Stimulated activated naive CD8-positive, alpha-beta T cell treated with anti-CD3 and anti-CD28 coated beads, Interleukin-15, amount 100 ng/mL, for 72 hours (primary cell): ENCODE results near the gene TRIP13.
"Not testable (repeated sequence)": the region's sequence is repeated elsewhere in the genome, so short reads cannot be mapped to it uniquely, and the experiment has no call there.

Source experiments
- ATAC-seq: fragments of 150-1000 bp; cut with Tn5 transposase; 2 replicates; pipeline ENCODE4 v1.10.0; 2021; ENCODE audit warnings: mild to moderate bottlenecking, moderate library complexity
- DNase-seq, 2 donors: peaks; one replicate each; pipeline ENCODE4 v3.0.0; 2021 to 2022
- H3K27ac Mint-ChIP-seq, 2 donors: one replicate each; pipeline ENCODE4 v1.8.0; 2022; ENCODE audit warnings: mild to moderate bottlenecking in 2 of 2, mixed read lengths in 2 of 2, moderate library complexity in 2 of 2
- H3K27me3 Mint-ChIP-seq: one replicate; pipeline ENCODE4 v1.8.0; 2022; ENCODE audit warnings: mixed read lengths
- H3K4me1 Mint-ChIP-seq: one replicate; pipeline ENCODE4 v1.8.0; 2022; ENCODE audit warnings: mild to moderate bottlenecking, mixed read lengths
- H3K4me3 Mint-ChIP-seq, 2 donors: one replicate each; pipeline ENCODE4 v1.8.0; 2022; ENCODE audit warnings: mild to moderate bottlenecking in 2 of 2, mixed read lengths in 2 of 2, moderate library complexity in 1 of 2
- H3K9me3 Mint-ChIP-seq, 2 donors: one replicate each; pipeline ENCODE4 v1.8.0; 2022; ENCODE audit warnings: mixed read lengths in 2 of 2

TRIP13 gene

DNA sequence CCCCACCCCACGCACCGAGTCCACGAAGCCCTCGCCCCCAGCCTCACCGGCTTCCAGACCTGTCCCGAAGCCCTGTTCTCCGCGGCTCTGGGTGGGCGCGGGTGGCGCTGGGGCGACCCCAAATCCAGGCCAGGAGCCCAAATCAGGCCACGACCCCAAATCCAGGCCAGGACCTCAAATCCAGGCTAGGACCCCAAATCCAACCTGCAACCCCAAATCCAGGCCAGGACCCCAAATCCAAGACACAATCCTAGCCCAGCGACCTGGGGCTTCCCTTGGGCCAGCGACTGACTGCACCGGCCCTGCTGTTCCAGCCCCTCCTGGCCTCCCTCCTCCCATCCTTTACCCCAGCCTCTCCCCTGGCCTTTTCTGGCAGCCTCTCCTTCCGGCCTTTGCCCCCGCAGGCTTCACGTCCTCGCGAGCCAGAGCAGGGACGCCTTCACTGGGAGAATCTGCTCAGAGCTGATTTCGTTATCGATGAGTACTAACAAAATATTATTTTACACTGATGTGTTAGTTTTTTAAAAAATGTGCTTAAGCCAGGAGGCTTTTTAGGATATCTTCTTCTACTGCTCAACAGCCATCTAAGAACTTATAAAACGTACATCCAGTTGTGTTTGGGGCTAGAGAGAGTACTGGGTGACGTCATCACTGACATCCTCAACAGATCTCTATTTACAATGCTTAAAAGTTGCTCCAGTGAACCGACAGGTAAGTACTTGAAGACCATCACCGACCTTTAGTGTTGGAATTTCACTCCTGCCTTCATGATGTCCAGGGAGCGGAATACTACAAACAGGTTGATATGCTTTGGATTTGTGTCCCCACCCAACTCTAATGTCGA lies 34.7 kb downstream of the TRIP13 start:
- DNase-seq = no peak
- H3K9me3 Mint-ChIP-seq = no peaks in the 10 kb centered on the region
- H3K27me3 Mint-ChIP-seq = peaks cover 69% of the 10 kb centered on the region
- peak overlapping the region; percentile 20 to 49 for H3K4me3 Mint-ChIP-seq
- peaks cover 31% of the 10 kb centered on the region for H3K4me1 Mint-ChIP-seq
- no peak overlapping the region for H3K27ac Mint-ChIP-seq
- ATAC-seq = no peak

GRCh38 chr5:929182-929581 lies 36.5 kb downstream of the TRIP13 start:
- DNase-seq, H3K27ac Mint-ChIP-seq, H3K4me3 Mint-ChIP-seq, ATAC-seq, H3K9me3 Mint-ChIP-seq: not testable (repeated sequence)
- Mint-ChIP-seq H3K27me3 (peaks cover 64% of the 10 kb centered on the region), H3K4me1 (peaks cover 41% of the 10 kb centered on the region)

GRCh38 chr5:929596-929995 lies 36.9 kb downstream of the TRIP13 start:
- Mint-ChIP-seq H3K9me3 (no peaks in the 10 kb centered on the region), H3K27ac (no peak overlapping the region), H3K27me3 (peaks cover 60% of the 10 kb centered on the region), H3K4me1 (peaks cover 39% of the 10 kb centered on the region), H3K4me3 (no peak overlapping the region)
- ATAC-seq = no peak
- DNase-seq = no peak

DNA sequence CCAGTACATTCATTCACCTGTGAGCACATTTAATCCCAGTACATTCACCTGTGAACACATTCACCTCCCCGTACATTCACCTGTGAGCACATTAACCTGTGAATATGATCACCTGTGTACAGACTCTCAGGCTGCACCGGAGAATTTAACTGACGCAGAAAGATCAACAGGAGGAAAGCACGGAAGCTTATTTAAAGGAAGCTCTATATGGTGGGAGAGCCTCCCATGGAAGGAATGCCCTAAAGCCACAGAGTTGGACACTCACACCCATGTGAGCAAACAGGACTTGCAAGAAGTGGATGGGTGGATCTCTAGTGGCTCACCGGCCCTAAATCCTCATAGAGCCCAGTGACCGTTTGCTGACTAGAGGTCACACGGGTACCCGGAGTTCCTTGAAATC lies 38.2 kb downstream of the TRIP13 start:
- ATAC-seq (no peak), DNase-seq (no peak)
- H3K27ac Mint-ChIP-seq = no peak overlapping the region
- peaks cover 45% of the 10 kb centered on the region for H3K4me1 Mint-ChIP-seq
- peaks cover 0 to 4% of the 10 kb centered on the region in 2 donors for H3K9me3 Mint-ChIP-seq
- H3K27me3 Mint-ChIP-seq = peaks cover 47% of the 10 kb centered on the region
- no peak overlapping the region for H3K4me3 Mint-ChIP-seq

DNA sequence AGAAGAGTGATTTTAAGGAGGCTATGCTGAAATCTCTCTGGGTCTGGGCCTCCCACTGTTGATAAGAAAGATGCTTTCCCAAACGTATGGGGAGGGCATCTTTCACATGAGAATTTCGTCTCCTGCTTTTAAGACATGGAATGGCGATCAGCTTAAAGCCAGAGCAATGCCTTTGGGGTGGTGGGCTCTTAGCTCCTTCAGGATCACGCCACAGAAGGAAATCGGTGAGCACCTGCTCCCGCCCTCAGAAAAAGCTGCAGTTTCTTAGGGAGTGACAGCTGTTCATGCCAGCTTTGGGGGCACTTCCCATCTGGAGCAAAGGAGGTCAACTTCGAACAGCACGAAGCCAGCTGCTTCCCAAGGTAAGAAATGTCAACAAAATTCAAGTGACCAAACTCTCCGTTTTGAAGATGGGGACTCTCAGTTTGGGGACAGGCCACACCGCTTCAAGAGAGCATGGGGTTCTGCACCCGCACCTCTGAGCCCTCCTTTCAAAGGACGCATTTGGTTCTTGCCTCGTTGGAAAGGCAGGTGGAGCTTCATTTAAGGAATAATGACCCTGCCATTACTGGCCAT lies 39.0 kb downstream of the TRIP13 start:
- Mint-ChIP-seq H3K27ac (no peak overlapping the region), H3K9me3 (peaks cover 0 to 4% of the 10 kb centered on the region in 2 donors), H3K4me3 (no peak overlapping the region), H3K4me1 (peaks cover 43% of the 10 kb centered on the region), H3K27me3 (peaks cover 39% of the 10 kb centered on the region)
- no peak for ATAC-seq
- peak in 1 of 2 donors; percentile 0 for DNase-seq

GRCh38 chr5:932151-932627 lies 39.5 kb downstream of the TRIP13 start:
- ATAC-seq (no peak), DNase-seq (peak in 1 of 2 donors; percentile 9)
- peaks cover 34% of the 10 kb centered on the region for H3K27me3 Mint-ChIP-seq
- H3K9me3 Mint-ChIP-seq = peaks cover 0 to 4% of the 10 kb centered on the region in 2 donors
- no peak overlapping the region for H3K27ac Mint-ChIP-seq
- peaks cover 38% of the 10 kb centered on the region for H3K4me1 Mint-ChIP-seq
- H3K4me3 Mint-ChIP-seq = no peak overlapping the region

- Mint-ChIP-seq H3K4me3 (no peak overlapping the region), H3K27ac (no peak overlapping the region), H3K27me3 (peaks cover 28% of the 10 kb centered on the region), H3K9me3 (peaks cover 0 to 4% of the 10 kb centered on the region in 2 donors), H3K4me1 (peaks cover 33% of the 10 kb centered on the region)
- ATAC-seq = peak; percentile 52
- peak in 1 of 2 donors; percentile 8 for DNase-seq
Measured at GRCh38 chr5:932628-933250, 40.1 kb downstream of the TRIP13 start.

GRCh38 chr5:933251-933861 lies 40.7 kb downstream of the TRIP13 start:
- H3K27me3 Mint-ChIP-seq = peaks cover 22% of the 10 kb centered on the region
- ATAC-seq (peak; percentile 24), DNase-seq (peak in 1 of 2 donors; percentile 6)
- H3K4me3 Mint-ChIP-seq = no peak overlapping the region
- no peak overlapping the region for H3K27ac Mint-ChIP-seq
- peaks cover 33% of the 10 kb centered on the region for H3K4me1 Mint-ChIP-seq
- H3K9me3 Mint-ChIP-seq = peaks cover 0 to 4% of the 10 kb centered on the region in 2 donors

DNA sequence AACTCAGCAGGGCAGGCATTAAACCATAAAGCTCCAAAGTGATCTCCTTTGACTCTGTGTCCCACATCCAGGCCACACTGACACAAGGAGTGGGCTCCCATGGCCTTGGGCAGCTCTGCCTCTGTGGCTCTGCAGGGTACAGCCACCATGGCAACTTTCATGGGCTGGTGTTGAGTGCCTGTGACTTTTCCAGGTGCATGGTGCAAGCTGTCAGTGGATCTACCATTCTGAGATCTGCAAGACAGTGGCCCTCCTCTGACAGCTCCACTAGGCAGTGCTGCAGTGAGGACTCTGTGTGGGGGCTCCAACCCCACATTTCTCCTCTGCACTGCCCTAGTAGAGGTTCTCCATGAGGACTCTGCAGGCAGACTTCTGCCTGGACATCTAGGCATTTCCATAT lies 41.3 kb downstream of the TRIP13 start:
- H3K4me3 Mint-ChIP-seq, H3K27ac Mint-ChIP-seq, H3K9me3 Mint-ChIP-seq, ATAC-seq: not testable (repeated sequence)
- peaks cover 33% of the 10 kb centered on the region for H3K4me1 Mint-ChIP-seq
- peak in 1 of 2 donors; percentile 3 for DNase-seq
- H3K27me3 Mint-ChIP-seq = peaks cover 16% of the 10 kb centered on the region

DNA sequence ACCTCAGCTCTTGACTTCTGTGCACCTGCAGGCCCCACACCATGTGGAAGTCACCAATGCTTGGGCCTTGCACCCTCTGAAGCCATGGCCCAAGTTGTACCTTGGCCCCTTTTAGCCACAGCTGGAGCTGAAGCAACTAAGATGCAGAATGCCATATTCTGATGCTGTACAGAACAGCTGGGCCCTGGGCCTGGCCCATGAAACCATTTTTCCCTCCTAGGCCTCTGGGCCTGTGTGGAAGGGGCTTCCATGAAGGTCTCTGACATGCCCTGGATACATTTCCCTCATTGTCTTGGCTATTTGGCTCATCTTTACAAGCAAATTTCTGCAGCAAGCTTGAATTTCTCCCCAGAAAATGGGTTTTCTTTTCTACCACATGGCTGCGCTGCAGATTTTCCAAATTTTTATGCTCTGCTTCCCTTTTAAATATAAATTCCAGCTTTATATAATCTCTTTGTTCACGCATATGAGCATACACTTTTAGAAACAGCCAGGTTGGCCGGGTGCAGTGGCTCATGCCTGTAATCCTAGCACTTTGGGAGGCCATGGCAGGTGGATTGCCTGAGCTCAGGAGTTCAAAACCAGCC lies 41.8 kb downstream of the TRIP13 start:
- not testable (repeated sequence) for H3K9me3 Mint-ChIP-seq, ATAC-seq, H3K27ac Mint-ChIP-seq, H3K4me3 Mint-ChIP-seq
- Mint-ChIP-seq H3K27me3 (peaks cover 11% of the 10 kb centered on the region), H3K4me1 (peaks cover 33% of the 10 kb centered on the region)
- peak in 1 of 2 donors; percentile 0 for DNase-seq

- peaks cover 33% of the 10 kb centered on the region for H3K4me1 Mint-ChIP-seq
- peaks cover 6% of the 10 kb centered on the region for H3K27me3 Mint-ChIP-seq
- H3K9me3 Mint-ChIP-seq = peaks cover 0 to 4% of the 10 kb centered on the region in 2 donors
- DNase-seq (peak in 1 of 2 donors; percentile 10), ATAC-seq (peak; percentile 53)
- no peak overlapping the region for H3K27ac Mint-ChIP-seq
- H3K4me3 Mint-ChIP-seq = no peak overlapping the region
Measured at GRCh38 chr5:935510-936084, 42.9 kb downstream of the TRIP13 start.

- H3K27me3 Mint-ChIP-seq = peaks cover 10% of the 10 kb centered on the region
- no peak overlapping the region for H3K4me3 Mint-ChIP-seq
- peak in 1 of 2 donors; percentile 4 for DNase-seq
- H3K9me3 Mint-ChIP-seq = peaks cover 0 to 4% of the 10 kb centered on the region in 2 donors
- H3K4me1 Mint-ChIP-seq = peaks cover 37% of the 10 kb centered on the region
- H3K27ac Mint-ChIP-seq = peak overlapping the region in 1 of 2 donors; percentile 37
- ATAC-seq = no peak
Measured at GRCh38 chr5:936149-937144, 43.8 kb downstream of the TRIP13 start.

GRCh38 chr5:937151-937924 lies 44.7 kb downstream of the TRIP13 start:
- Mint-ChIP-seq H3K27ac (peak overlapping the region in 1 of 2 donors; percentile 54), H3K27me3 (peaks cover 19% of the 10 kb centered on the region), H3K4me1 (peaks cover 34% of the 10 kb centered on the region), H3K4me3 (no peak overlapping the region), H3K9me3 (peaks cover 0 to 4% of the 10 kb centered on the region in 2 donors)
- ATAC-seq (no peak), DNase-seq (peak in 1 of 2 donors; percentile 6)
